GM19463 (cell line): ENCODE data around the gene TBC1D22A.
A peak's percentile ranks its signal among the peaks of the same experiment; 100 is the strongest.
"Not testable (repeated sequence)": the region's sequence is repeated elsewhere in the genome, so short reads cannot be mapped to it uniquely, and the experiment has no call there.

Source experiments
- ATAC-seq: cut with Tn5 transposase; IDR thresholded peaks from one replicate; pipeline ENCODE4 v1.9.1; 2021; ENCODE audit warnings: mild to moderate bottlenecking, moderate library complexity; ENCODE audit not compliant: unreplicated experiment

TBC1D22A gene

DNA sequence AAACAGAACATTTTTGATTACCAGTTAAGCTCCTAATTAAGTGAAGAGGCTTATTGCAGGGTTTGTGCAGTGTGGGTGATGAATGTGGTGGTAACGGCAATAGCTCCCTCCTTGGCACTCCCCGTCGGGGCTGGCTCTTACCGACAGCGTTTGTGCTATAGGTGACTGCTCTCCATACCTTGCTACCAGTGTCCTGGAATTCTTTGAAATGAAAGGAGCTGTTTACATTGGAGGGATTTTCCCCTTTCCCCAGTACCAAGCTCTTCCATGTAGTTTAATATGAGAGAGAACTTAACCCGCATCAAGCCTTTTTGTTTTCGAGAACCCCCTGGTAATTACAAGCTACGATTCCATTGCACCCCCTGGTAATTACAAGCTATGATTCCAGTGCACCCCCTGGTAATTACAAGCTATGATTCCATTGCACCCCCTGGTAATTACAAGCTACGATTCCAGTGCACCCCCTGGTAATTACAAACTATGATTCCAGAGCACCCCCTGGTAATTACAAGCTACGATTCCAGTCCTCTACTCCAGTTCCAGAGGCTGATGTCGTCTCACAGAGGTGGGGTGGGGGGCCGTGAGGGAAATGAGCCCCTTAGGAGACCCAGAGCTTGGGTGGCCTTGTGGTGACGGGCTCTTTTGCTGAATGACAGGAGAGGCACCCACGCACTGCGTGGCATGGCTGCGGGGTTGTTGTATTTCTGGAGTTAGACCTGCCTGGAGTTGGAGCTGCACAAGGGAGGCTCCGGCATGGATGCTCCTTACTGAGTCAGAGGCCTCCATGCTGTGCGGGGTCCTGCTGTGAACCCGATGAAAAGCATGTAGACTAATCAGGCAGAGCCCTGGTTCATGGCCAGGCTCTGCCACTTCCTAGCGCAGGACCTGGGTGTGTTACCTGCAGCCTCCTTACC is 205.3 kb downstream of the TBC1D22A start:
- no peak for ATAC-seq

DNA sequence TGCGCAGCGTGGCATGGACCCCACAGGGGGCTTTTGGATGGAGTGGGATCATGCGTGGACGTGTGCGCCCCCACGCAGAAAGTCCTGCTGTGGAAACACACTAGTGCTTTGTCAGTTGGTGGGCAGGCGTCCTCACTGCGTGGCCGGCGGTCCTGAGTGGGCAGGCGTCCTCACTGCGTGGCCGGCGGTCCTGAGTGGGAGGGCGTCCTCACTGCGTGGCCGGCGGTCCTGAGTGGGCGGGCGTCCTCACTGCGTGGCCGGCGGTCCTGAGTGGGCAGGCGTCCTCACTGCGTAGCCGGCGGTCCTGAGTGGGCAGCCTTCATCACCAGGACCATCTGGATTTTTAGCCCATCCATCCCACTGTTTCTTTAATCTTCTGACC is 205.9 kb downstream of the TBC1D22A start:
- no peak for ATAC-seq

DNA sequence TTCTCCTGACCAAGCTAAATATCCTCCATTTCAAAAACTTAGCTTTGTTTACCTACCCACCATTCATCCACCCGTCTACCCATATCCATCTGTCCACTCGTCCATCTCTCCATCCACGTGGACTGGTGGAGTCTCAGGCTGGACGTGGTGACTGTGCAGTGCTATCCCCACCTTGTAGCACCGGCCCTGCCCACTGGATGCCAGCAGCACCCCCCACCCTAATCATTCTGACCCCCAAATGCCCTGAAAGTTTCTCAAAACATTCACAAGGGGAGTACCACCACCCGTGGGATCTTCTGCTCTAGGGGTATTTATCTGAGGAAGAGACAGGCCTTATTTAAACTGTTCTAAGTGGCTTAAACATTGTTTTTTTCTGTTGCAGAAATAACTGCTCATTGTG is 206.4 kb downstream of the TBC1D22A start:
- no peak for ATAC-seq

DNA sequence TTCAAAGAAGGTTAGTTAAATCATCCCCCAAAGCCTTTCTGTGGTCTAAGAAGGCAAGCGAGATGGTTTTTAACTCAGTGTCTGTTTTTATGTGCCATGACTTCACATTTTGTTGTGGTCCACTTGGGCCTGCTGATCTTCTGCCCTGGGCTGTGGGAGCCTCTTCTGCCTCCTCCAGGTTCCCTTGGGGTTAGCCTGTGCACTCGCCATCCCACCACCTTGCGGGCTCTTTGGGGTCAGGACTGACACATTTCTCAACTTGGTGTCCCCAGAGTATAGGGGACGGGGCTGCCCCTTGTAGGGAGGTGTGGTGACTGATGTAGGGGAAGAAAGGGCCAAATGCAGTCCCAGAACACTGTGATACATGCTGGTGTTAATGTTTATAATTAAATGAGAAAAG is 207.0 kb downstream of the TBC1D22A start:
- ATAC-seq: peak; percentile 96

DNA sequence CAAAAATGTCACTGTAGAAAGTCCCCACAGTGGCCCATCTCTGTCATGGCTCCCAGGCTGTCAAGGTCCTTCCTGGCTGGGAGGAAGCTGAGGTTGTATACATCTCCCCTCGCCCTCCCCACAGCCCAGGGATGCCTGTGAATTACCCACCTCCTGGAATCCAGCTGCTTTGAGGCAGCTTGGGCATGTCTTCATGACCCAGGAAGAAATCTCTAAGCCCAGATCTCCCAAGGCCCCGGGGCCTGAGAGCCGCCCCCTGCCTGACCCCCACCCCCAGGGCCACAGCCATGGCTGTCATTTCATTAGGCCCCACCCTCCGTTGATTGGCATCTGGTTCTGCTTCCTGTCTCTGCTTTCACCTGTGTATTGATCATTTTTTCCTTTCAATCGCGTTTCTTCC is 207.5 kb downstream of the TBC1D22A start:
- ATAC-seq: peak; percentile 8

DNA sequence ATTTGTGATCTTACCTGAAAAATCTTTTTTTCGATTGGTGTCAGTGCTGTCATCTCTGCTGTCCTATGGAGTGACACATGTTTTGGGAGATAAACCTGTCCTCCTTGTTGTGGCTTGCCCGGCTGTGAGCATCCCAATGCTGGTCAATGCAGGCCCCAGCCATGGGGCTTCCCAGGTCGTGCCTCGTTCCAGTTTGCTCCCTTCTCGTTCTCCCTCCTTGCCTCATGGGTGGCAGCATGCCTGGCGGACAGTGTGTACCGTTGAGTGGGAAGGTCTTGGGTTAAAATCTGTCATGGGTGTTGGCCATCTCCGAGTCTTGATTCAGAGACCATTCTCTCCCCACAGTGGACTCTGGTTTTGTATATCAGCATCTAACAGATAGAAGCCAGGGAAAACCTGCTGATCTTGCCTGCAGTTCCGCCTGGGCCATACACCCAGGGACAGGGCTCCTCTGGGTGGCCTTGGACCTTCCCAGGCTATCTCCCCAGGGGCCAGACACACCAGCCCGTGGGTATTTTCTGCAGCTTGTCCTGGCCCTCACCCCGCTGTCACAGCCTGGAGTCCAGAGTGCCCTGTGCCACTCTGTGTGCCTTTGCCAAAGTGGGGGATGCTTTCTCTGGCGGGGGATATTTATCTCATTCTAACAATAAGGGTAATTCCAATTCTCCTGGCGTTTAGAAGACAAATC is 208.1 kb downstream of the TBC1D22A start:
- no peak for ATAC-seq

DNA sequence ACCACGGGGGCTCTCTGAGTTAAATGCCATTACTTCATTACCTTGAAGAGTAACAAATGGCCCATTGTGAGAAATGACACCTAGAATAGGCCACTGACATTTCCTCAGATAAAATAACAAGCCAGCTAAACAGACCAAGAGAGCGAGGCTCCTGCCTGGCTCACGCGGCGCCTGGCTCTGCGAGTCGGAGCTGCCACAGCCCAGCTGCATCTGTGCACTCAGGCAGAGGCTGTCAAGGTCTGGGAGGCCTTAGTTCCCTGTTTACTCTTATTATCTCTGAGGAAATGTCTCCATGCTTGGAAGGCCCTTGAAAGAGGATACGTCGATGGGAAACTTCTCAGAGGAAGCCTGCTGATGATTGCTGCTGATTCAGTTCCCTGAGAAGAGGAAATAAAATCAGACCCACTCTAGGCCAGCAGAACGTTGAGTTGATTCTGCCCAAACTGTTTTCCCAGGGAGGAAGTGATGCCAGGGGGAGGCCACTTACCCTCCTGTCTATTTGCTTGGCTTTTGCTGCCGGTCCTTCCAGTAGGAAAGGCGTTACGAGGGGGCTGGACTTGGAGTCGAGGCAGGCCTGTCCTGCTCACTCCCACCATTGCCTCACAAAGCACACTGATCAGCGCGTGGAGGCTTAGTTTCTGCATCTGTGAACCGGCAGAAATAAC is 208.8 kb downstream of the TBC1D22A start:
- no peak for ATAC-seq

DNA sequence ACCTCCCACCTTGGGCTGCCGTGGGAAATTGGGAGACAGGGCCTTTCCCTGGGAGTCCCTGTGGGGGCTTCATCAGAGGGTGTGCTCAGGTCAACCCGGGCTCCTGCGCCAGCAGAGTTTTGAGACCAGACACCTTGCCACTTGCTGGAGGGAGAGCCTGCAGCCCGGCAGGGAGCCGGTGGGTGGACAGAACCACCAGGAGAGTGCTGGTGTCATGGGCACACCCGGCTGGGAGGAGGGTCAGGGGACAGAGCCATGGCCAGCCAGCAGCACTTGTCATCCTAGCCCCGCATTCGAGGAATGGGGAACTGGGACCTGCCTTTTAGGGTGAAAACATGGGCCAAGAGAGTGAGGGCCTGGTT is 209.3 kb downstream of the TBC1D22A start:
- ATAC-seq: no peak

DNA sequence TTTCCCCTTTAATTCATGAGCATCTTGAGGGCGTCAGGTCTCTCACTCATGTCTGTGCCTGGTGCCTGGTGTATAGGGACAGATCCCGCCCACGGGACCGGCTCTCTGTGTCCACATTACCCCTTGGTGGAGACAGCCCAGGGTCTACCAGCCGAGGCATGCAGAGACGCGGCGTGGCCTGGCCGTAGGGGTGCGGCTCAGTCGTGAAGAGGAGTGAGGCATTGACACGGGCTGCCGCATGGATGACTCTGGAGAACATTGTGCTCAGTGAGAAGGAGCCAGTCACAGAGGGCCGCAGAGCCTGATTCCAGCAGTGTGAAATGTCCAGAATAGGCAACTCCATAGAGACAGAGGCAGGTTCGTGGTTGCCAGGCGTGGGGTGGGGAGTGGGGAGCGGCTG is 209.8 kb downstream of the TBC1D22A start:
- no peak for ATAC-seq

DNA sequence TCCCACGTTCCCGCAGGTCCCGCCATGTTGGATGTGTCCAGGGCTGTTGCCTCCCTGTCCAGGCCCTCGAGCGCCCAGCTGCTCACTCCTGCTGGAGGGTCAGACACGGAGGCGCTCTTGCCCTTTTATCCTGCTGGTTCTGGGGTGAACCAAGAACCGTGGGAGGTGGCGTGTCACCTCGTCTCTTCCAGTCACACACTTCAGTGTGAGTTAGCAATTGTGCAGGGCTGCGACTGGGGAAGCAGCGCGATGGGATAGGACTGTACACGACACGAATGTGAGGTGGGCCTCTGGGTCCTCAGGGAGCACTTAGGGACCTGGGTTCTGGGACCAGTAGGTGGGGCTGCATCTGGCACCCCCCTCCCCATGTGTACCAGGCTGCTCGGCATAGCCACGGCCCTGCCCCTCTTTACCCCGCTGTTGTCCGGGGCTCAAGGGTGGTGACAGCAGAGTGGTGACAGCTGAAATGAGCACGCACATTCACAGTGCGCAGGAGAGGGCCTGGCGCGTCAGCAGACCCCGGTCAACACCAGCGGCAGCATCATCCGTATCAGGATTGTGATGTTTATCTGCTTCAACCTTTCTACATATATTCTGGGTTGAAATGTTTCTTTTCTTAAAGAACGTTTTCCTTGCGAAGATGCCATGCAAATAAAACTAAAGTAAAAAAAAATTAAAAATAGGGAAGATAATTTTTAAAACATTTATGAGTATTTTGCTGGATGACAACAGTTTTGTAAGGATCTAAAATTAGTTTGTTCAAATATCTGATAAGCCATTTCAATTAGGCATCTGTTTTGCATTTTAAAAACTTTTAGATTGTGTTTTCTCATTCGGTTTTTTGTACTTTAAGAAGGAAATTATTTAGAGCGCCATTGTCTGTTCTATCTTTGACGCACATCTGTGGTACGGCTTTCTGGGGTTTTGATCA is 210.7 kb downstream of the TBC1D22A start:
- ATAC-seq: no peak

DNA sequence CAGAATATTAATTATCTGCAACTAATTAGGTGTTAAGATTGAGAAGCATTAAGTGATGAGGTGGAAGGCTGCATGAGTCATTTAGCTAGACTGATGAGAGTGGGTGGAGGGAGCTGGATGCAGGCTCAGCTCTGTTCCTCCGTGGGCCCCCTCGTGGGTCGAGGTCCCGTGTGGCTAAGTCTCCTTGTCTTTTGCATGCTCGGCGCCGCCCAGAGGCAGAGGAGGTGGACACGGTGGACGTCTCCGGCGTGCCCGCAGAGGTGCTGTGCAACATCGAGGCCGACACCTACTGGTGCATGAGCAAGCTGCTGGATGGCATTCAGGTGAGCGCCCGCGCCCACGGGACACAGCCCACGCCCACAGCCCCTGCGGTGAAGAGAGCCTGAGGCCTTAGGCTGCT is 211.6 kb downstream of the TBC1D22A start:
- ATAC-seq: no peak

DNA sequence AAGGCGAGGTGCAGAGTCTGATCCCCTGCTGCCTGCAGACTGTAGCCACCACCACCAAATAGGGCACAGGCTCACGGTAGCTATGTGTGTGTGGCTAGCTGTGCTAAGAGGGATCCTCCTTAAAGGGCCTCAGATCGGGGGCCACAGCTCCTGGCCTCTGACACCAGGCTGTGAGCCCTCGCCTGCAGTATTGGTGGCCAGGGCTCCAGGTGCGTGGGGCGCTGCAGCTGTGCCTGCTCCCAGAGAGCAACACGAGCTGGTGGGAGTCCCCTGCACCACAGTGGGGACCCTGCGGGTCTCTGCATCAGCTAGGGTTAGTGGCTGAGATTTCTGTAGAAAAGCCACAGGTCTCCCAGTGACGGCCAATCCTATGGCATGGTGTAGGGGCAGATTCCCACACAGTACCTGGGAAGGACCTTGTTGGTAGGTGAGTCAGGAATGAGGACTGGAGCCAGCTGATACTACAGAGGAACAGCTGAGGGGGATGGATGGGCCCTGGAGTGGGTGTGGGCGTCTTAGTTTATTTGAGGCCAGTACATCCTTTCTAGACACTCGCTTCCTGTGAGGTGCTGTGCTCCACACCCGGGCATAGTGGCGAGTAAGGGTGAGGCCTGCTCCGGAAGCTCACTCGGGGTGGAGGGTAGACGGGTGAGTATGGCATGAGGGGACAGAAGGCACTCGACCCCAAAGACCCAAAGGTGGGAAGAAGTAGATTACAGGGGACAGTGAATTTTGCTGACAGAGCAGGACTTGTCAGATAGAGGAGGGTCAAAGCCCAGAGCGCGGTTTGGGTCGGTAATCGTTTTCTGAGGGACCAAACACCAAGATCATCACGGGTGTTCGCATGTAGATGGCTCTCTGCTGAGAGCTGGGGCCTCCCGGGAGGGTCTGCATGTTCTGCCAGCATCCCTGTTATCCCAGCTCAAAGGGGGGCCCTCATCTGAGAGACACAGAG is 212.5 kb downstream of the TBC1D22A start:
- ATAC-seq: no peak

DNA sequence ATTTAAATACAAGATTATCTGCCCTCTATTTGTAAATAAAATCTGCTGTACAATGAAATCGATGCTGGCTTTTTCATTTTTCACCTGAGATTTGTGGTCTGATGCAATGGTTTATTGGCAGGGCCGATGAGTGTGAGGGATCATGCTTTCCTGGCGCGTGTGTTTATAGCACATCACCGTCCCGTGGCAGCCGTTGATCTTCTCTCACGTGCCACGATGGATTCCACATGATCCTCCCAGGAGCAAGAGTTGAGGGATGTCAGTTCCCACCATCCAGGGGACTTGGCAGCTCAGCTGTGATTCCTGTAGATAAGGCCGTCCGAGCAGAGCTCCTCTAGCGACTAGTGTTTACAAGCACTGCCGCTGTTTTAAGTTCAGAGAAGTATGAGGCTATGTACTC is 213.7 kb downstream of the TBC1D22A start:
- no peak for ATAC-seq

DNA sequence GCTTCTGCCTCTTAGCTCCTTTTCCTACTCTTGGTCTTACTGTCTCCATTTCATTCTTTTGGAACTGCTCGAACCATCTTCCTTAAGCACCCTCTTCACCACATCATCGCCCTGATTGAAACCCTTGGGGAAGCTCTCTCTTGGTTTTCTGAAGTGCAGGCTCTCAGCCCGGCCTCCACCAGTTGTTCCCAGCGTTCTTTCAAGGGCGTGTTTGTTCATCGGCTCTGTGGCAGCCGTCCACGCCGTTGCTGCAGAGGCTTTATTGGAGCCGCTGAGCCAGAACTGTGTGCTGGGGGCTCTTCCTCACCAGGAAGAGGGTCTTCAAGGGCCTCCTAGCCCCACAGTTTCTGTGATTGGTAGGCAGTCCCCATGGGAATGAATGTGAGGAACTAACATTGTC is 214.1 kb downstream of the TBC1D22A start:
- no peak for ATAC-seq

DNA sequence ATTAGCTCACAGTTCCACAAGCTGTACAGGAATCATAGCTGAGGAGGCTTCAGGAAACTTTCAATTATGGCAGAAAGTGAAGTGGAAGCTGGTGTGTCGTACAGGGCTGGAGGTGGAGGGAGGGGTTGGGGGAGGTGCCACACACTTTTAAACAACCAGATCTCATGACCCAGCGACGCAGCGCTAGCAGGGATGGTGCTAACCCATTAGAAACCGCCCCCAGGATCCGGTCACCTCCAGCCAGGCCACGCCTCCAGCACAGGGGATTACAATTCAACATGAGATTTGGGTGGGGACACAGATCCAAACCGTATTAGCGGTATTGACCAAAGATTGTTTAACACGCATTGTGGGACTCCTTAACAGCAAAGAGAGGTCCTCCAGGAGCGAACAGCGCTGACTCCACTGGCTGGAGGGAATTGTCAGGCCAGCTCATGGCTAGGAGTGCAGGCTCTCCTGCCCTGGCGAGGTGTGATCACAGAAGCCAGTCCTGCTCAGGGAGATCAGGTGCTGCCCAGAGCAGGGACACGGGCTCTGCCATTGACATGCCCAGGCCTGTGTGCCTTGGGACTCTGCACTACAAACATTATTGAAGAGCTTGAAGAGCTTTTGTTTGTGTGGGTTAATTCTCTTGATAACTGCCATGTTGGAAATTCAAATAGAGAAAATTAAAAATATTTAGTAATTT is 215.3 kb downstream of the TBC1D22A start:
- ATAC-seq: no peak

DNA sequence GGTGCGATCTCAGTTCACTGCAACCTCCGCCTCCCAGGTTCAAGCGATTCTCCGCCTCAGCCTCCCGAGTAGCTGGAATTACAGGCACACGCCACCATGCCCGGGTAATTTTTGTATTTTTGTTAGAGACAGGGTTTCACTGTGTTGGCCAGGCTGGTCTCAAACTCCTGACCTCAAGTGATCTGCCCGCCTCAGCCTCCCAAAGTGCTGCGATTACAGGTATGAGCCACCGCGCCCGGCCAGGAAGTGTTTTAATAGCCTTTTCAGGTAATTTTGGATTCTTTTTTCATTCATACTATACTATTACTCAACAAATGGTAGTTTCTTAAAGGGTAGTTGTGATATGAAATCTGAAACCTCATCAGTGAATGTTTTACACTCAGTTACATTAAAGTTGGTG is 216.2 kb downstream of the TBC1D22A start:
- ATAC-seq: not testable (repeated sequence)

DNA sequence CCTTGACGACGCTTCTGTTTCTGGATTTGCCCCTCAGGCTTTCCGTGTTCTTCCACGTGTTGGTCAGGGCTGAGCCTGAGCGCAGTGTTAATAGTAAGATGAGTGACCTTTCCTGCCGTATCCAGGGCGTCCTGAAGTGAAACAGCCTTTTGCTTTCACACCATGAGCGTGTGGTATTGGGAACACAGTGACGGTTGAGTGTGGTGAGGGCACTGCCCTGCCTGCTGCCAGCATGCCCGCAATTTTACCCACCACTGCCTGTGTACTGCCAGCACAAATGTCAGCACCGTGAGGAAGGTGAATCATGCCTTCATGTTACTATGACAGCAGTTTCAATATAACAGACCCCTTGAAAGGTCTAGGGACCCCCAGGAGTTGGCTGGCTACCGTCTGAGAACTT is 217.1 kb downstream of the TBC1D22A start:
- no peak for ATAC-seq

DNA sequence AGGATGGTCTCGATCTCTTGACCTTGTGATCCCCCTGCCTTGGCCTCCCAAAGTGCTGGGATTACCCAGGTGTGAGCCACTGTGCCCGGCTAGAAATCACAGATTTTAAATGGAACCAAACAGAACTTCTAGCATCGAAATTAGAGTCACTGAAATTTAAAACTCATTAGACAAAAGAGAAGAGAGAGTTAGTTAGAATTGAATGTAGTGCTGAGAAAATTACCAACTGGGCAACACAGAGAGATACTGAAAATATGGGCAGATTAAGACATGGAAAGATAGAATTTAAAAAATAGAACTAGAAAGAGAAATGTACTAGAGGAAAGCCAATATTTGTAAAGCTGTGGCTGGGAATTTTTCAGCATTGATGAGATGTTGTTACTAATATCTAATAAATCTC is 217.9 kb downstream of the TBC1D22A start:
- no peak for ATAC-seq

DNA sequence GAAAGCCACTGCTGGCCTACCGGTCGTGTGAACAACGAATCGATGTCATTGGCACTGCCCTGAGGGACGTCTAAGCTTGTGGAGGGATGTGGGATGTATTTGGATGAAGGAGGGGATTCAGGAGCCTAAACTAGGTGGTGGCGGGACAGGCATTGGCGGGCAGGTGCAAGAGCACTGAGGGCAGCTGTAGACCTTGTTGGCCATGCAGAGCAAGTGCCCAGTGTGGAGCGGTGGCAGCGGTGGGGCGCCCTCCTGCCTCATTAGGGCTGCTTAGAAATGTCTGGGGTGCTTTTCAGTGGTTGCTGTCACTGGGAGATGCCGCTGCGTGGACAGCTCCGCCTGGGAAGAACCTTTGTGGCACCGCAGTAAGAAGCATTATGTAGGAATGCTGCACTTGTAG is 220.2 kb downstream of the TBC1D22A start:
- ATAC-seq: no peak
